H7 (cell line): ENCODE data around the gene GRM1. TPM values are rescaled to one million over a fixed set of nuclear protein-coding genes. Genes with fewer than 3 reads are reported as not detected.
"Not testable (repeated sequence)": the region's sequence is repeated elsewhere in the genome, so short reads cannot be mapped to it uniquely, and the experiment has no call there.

ENCODE experiments used
- DNase-seq: peaks from one replicate; pipeline ENCODE4 v3.0.0; 2012
- H3K27me3 ChIP-seq: 2 replicates; pipeline ENCODE4 v1.6.0; 2011; ENCODE audit warnings: mild to moderate bottlenecking, low read length; ENCODE audit not compliant: control insufficient read depth, insufficient read depth
- H3K36me3 ChIP-seq: replicated peaks from 2 replicates; pipeline ENCODE4 v1.5.1; 2011; ENCODE audit warnings: low read length; ENCODE audit not compliant: control insufficient read depth, insufficient read depth
- H3K4me3 ChIP-seq: 2 replicates; pipeline ENCODE4 v1.5.1; 2011; ENCODE audit warnings: low read depth, mild to moderate bottlenecking, control low read depth, low read length, moderate library complexity; ENCODE audit not compliant: insufficient read depth
- total RNA-seq: library from RNA; depleted of rRNA; stranded (reverse); fragments of >200 nt; shearing (Covaris generic); gene quantifications from 2 replicates; pipeline ENCODE4 v1.2.3, GENCODE V29; 2014

The GRM1 gene
- total RNA-seq, 1 experiment from 2014 or later: 0.14 TPM

- no peak overlapping the region for H3K4me3 ChIP-seq
- no peak for DNase-seq
- H3K27me3 ChIP-seq: no peaks in the 10 kb centered on the region
- H3K36me3 ChIP-seq: no peaks in the 10 kb centered on the region
These were observed 217.2 kb downstream of the GRM1 start for GRCh38 chr6:146246028-146246427.

- no peaks in the 10 kb centered on the region for H3K36me3 ChIP-seq
These were observed 224.8 kb downstream of the GRM1 start for GRCh38 chr6:146253691-146254090.

GRCh38 chr6:146258206-146258605, 229.3 kb downstream of the GRM1 start:
- Histone ChIP-seq H3K36me3 (no peaks in the 10 kb centered on the region), H3K27me3 (no peaks in the 10 kb centered on the region), H3K4me3 (no peak overlapping the region)
- DNase-seq: no peak

More at GRCh38 chr6:146253691-146254090, 224.8 kb downstream of the GRM1 start:
- no peak for DNase-seq
- Histone ChIP-seq H3K27me3 (no peaks in the 10 kb centered on the region), H3K4me3 (no peak overlapping the region)

- no peaks in the 10 kb centered on the region for H3K36me3 ChIP-seq
- no peak overlapping the region for H3K4me3 ChIP-seq
- no peak for DNase-seq
- no peaks in the 10 kb centered on the region for H3K27me3 ChIP-seq
These were observed 232.0 kb downstream of the GRM1 start for GRCh38 chr6:146260886-146261285.

- no peaks in the 10 kb centered on the region for H3K36me3 ChIP-seq
These were observed 236.2 kb downstream of the GRM1 start for GRCh38 chr6:146265056-146265455.

GRCh38 chr6:146267447-146267846, 238.6 kb downstream of the GRM1 start:
- Histone ChIP-seq H3K36me3 (no peaks in the 10 kb centered on the region), H3K27me3 (no peaks in the 10 kb centered on the region), H3K4me3 (no peak overlapping the region)
- DNase-seq: no peak

More at GRCh38 chr6:146265056-146265455, 236.2 kb downstream of the GRM1 start:
- Histone ChIP-seq H3K27me3 (no peaks in the 10 kb centered on the region), H3K4me3 (no peak overlapping the region)
- DNase-seq: no peak

- no peaks in the 10 kb centered on the region for H3K36me3 ChIP-seq
- H3K27me3 ChIP-seq: no peaks in the 10 kb centered on the region
- H3K4me3 ChIP-seq: no peak overlapping the region
- no peak for DNase-seq
These were observed 239.1 kb downstream of the GRM1 start for GRCh38 chr6:146267946-146268345.

GRCh38 chr6:146269482-146269881, 240.6 kb downstream of the GRM1 start:
- DNase-seq: no peak

GRCh38 chr6:146271163-146271562, 242.3 kb downstream of the GRM1 start:
- H3K4me3 ChIP-seq, H3K36me3 ChIP-seq, DNase-seq, H3K27me3 ChIP-seq: not testable (repeated sequence)

More at GRCh38 chr6:146269482-146269881, 240.6 kb downstream of the GRM1 start:
- Histone ChIP-seq H3K36me3 (no peaks in the 10 kb centered on the region), H3K27me3 (no peaks in the 10 kb centered on the region), H3K4me3 (no peak overlapping the region)

GRCh38 chr6:146273490-146273889, 244.6 kb downstream of the GRM1 start:
- Histone ChIP-seq H3K4me3 (no peak overlapping the region), H3K36me3 (no peaks in the 10 kb centered on the region), H3K27me3 (no peaks in the 10 kb centered on the region)
- DNase-seq: no peak

GRCh38 chr6:146277142-146277541, 248.3 kb downstream of the GRM1 start:
- Histone ChIP-seq H3K27me3 (no peaks in the 10 kb centered on the region), H3K36me3 (no peaks in the 10 kb centered on the region), H3K4me3 (no peak overlapping the region)
- DNase-seq: no peak

- H3K27me3 ChIP-seq: no peaks in the 10 kb centered on the region
- no peak overlapping the region for H3K4me3 ChIP-seq
- DNase-seq: no peak
- no peaks in the 10 kb centered on the region for H3K36me3 ChIP-seq
These were observed 252.9 kb downstream of the GRM1 start for GRCh38 chr6:146281651-146282362.

GRCh38 chr6:146282837-146283236, 254.0 kb downstream of the GRM1 start:
- Histone ChIP-seq H3K36me3 (no peaks in the 10 kb centered on the region), H3K4me3 (no peak overlapping the region), H3K27me3 (no peaks in the 10 kb centered on the region)
- no peak for DNase-seq

GRCh38 chr6:146284311-146284710, 255.4 kb downstream of the GRM1 start:
- Histone ChIP-seq H3K36me3 (no peaks in the 10 kb centered on the region), H3K4me3 (no peak overlapping the region)

GRCh38 chr6:146286961-146287360, 258.1 kb downstream of the GRM1 start:
- H3K4me3 ChIP-seq: no peak overlapping the region
- no peaks in the 10 kb centered on the region for H3K27me3 ChIP-seq
- H3K36me3 ChIP-seq: no peaks in the 10 kb centered on the region
- no peak for DNase-seq

More at GRCh38 chr6:146284311-146284710, 255.4 kb downstream of the GRM1 start:
- no peaks in the 10 kb centered on the region for H3K27me3 ChIP-seq
- DNase-seq: no peak
